NT2/D1 (cell line): ENCODE measurements around the gene EBLN1.

Source experiments
- SUZ12 ChIP-seq: IDR thresholded peaks from 2 replicates; pipeline ENCODE4 v1.6.1; 2011; ENCODE audit not compliant: insufficient read length, insufficient read depth; ENCODE audit errors: extremely low read depth
- YY1 ChIP-seq: IDR thresholded peaks from 2 replicates; pipeline ENCODE4 v1.6.1; 2011; ENCODE audit not compliant: insufficient read length, insufficient read depth

DNA sequence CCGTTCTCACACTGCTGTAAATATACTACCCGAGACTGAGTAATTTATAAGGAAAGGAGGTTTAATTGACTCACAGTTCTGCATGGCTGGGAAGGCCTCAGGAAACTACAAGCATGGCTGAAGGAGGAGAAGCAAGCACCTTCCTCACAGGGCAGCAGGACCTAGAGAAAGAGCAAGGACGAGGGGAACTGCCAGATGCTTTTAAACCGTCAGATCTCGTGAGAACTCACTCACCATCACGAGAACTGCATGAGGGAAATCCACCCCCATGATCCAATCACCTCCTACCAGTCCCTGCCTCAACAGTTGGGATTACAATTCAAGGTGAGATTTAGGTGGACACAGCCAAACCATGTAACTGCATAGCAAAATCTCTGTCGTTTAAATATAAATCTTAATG lies at the start of gene EBLN1:
- TF ChIP-seq SUZ12 (no peak), YY1 (no peak)
